Left cardiac atrium (tissue), 4 donors: ENCODE measurements around the gene TM4SF20. TPM values are rescaled to one million over a fixed set of nuclear protein-coding genes. Genes with fewer than 3 reads are reported as not detected.

Experiments
- ATAC-seq, 2 donors: fragments of 200-7000 bp; cut with Tn5 transposase; one replicate each; pipeline ENCODE4 v1.9.1; 2020; ENCODE audit warnings: mild to moderate bottlenecking in 2 of 2, moderate library complexity in 2 of 2
- DNase-seq: peaks from one replicate; pipeline ENCODE4 v3.0.0-alpha.2; 2020
- intact Hi-C, 2 donors: fragments of 100-400 bp; cut with DNase I; formaldehyde crosslinking; loops; one replicate each; pipeline versions ENCODE4 v1.14.1 to v1.15.1; 2022 to 2023
- long read RNA-seq: library from polyadenylated mRNA; unstranded; transcript quantifications from one replicate; pipeline ENCODE4 v2.0.0, GENCODE V29; 2021
- total RNA-seq, 2 donors: library from RNA; stranded (reverse); fragmentation: NEBNext Ultra II Directional; extraction: Animal tissue kit (Norgen Biotek cat#: 25700); gene quantifications; one replicate each; pipeline ENCODE4 v1.2.1, GENCODE V29; 2021
- donor health status: DM: no; HTN: yes; CAD: no.
- donor health status: DM: no; HTN: yes; CAD: no; lungs with severe emphysema.
- donor health status: DM: yes; HTN: yes; CAD: no.
- donor health status: Dilated cardiomyopathy.

The TM4SF20 gene
- total RNA-seq = not detected
- long read RNA-seq = 0 reads

- DNase-seq (no peak), ATAC-seq (no peak)
- intact Hi-C loops = no loop called here
These were observed at the start of gene TM4SF20 for GRCh38 chr2:227379095-227379494. Gene TM4SF20, minus strand, starts transcription at chr2:227379306. Its CDS starts 38 bp downstream, at chr2:227379268.

DNA sequence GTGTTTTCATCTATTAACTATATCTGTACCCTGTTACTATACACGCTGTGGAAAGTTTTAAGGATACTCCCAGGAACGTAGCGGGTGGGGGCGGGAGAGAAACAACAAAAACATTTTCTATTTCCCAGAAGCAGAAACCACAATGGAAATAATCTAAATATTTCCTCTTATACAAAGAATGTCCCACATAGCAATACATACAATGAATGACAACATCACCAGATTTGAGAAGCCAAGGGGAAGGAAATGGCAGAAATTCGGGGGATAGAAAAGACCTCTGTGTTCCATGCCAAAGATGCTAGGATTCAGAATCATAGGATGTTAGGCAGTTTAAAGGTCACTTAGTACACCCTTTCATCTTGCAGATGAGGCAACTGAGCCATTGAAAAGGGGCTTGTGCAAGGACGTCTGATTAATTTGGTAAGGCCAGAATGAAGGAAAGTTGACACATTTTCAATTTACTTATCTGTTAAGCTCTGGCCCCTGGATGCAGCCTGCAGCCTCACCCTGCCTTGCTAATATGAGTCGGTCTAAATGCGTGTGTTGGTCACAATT lies 49.7 kb upstream of the TM4SF20 start:
- intact Hi-C loops = no loop called here

DNA sequence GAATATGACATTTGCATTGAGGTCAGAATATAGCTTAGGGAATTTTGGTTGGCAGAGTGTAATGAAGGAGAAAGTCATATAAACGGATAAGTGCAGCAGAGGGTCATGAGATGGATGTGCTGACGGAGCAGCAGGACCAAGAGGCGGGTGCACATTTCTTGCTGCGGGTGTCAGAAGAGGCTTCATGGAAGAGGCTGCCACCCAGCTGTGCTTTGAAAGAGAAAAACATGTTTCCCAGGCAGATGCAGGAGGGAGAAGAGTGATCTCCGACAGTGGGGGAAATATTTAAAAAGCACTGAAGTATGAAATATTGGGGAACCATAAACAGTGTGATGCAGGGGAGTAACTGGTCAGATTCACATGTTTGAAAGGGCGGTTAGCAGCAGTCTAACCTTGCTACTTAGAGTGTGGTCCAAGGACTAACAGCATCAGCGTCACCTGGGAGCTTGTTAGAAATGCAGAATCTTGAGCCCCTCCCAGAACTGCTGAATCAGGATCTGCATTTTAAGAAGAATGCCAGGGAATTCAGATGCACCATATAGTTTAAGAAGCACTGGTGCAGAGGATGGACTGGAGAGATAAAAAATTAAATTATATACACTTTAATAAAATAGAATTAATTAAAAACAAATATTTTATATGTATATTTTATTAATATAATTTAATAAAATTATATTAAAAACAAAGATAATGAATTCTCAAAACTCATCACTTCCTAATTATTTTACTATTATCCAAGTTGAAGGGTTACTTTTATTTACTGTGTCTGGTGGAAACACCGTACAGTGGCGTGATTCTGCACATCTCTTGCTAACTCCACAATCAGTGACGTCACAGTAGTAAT lies 44.8 kb upstream of the TM4SF20 start:
- ATAC-seq (no peak), DNase-seq (no peak)
- intact Hi-C loops = no loop called here

More for the DNA sequence above, 49.7 kb upstream of the TM4SF20 start:
- DNase-seq (no peak), ATAC-seq (no peak)

DNA sequence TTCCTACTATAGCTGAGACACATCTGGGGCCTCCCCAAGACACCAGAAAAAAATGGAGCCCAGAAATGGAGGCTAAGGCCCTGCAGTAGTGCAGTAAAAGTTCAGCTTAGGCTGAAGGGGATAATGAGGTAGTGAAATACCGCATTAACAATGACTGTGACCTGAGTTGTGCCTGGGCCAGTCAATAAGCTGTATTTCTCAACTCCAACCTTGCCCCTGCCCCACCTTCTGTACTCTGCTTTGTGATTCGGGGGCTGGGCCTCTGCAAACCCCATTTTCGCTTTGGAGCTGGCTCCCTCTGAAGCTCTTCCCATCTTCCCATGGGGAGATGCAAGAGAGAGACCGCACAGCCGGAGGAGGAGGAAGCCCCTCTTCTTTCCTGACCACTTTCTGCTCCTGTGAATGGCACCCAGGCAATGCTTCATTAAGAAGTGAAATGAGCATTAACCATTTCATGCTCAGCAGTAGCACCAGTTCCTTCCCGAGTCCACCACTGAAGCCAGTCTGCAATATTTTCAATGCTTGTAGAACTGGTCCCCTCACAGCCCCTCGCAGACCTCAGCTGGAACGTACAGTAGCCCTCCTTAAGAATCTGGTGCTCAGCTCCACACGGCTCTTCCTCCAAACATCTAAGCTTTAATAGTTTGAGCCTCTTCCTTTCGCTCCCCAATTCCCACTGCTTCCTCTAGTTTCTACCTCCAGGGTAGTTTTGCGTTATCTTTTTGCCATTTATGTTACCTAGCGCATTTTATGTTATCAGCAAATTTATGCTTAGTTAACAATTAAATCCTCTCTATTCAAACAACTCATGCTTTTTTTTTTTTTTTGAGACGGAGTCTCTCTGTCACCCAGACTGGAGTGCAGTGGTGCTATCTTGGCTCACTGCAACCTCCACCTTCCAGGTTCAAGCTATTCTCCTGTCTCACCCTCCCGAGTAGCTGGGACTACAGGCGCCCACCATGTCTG lies 41.3 kb upstream of the TM4SF20 start:
- DNase-seq (no peak), ATAC-seq (no peak)
- intact Hi-C loops = no loop called here

GRCh38 chr2:227416701-227417100 lies 37.6 kb upstream of the TM4SF20 start:
- intact Hi-C loops = no loop called here
- ATAC-seq (no peak), DNase-seq (no peak)

DNA sequence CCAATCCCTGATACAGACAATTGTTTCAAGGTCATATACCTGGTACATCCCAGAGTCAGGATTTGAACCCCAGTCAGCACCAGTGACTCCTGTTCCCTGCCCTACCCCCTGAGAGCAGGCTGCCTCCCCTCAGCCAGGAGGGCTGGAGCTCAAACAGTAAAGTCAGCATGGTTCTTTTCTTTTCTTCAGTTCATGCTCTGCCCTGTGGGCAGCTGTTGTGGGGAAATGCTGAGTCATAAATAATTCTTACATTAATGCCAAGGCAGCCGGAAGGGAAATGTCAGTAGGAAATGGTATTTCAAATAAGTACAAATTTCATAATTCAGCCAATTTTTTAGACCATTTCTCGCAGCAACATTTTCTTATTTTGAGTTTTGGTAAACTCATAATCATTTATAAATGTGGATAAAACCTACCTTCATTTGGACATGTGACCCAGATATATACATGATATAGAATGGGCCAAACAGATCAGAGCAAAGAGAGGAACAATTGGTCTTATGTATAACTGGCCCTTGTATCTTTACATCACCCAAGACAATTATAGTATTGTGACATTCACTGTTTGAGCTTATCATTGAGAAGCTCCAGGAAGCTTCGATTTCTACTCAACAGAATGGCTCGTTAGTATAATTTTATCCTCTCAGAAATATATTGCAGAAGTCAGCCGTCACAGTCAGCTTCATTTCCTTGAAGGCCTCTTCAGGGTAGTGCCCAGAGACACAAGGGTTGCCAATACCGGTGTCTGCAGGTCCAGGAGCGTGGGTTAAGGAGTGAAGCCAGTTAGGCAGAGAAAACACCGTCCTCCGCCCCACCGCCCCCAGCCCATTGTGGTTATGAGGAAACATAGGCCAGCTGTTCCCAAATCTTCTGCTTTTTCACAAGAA lies 36.7 kb upstream of the TM4SF20 start:
- DNase-seq (peak; percentile 59), ATAC-seq (peak; percentile 84 to 94)
- intact Hi-C loops = no loop called here

- DNase-seq (no peak), ATAC-seq (peak; percentile 31 to 35)
- intact Hi-C loops = no loop called here
These were observed 35.7 kb upstream of the TM4SF20 start for GRCh38 chr2:227414846-227415245.

GRCh38 chr2:227413371-227413770 lies 34.3 kb upstream of the TM4SF20 start:
- DNase-seq = no peak
- intact Hi-C loops = no loop called here
- no peak for ATAC-seq

- ATAC-seq (no peak), DNase-seq (no peak)
- intact Hi-C loops = no loop called here
These were observed 33.8 kb upstream of the TM4SF20 start for GRCh38 chr2:227412877-227413276.

DNA sequence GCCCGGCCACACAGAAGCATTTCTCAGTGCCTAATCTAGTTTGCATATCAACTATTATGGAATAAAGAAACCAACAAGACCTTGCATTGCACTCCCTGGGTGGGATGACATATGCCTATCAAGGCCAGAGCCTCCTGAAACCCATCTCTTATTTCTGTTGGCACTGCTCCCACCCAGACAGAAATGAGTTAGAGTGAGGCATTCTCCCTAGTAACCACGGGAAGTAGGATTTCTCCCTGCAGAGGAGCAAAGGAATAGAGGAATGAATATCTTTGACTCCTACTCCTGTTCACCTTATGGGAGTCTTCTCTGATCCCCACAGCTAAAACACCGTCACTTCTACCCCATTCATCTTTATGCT lies 32.9 kb upstream of the TM4SF20 start:
- no peak for DNase-seq
- intact Hi-C loops = no loop called here
- no peak for ATAC-seq

GRCh38 chr2:227411320-227411989 lies 32.3 kb upstream of the TM4SF20 start:
- intact Hi-C loops = no loop called here
- DNase-seq = no peak
- ATAC-seq = no peak

- ATAC-seq (no peak), DNase-seq (no peak)
- intact Hi-C loops = no loop called here
These were observed 31.1 kb upstream of the TM4SF20 start for GRCh38 chr2:227410191-227410590.

- DNase-seq (peak; percentile 73), ATAC-seq (peak in 1 of 2 donors; percentile 58)
- intact Hi-C loops = loop anchor here (2.0 to 10.0 kb wide), 3 partner anchors 67 to 360 kb away; partner anchors contain the start of gene AGFG1 (in 1 of the 2)
These were observed 28.6 kb upstream of the TM4SF20 start for GRCh38 chr2:227407591-227408151.

DNA sequence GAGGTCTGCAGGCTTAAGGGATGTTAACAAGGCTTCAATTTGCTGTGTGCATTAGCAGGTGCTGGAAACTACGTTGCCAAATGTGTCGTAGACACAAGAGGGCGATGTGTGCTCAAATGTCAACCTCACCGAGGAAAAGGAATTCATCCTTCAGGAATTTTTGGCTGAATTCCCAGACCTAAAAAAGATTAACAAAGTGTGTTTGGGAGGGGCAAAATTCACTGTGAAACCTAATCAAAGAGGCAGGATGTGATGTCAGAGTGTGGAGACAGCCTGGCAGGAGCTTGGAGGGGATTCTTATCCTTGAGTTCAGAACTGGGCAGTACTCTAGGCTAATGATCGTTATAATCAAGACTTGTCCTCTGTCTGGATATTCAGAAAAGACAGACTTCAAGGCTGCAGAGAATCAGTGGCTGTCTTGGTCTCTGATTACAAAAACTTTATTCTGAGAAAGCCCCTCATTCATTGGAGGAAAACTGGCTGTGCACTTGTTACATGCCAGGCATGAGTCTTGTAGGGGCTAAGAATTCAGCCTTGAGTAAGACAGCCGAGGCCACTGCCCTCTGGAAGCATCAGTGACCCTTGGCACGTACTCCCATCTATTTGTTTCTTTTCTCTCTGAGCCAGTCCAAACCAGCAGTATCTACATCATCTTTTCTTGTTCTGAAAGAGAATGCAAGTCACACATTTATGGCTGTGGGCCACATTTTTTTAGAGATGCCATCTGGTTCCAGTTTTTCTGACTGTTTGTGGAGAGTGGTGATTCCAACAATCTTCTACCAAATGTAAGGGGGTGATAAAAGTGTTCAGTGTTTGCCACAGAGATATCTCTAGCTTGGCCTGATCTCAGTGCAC lies 27.3 kb upstream of the TM4SF20 start:
- intact Hi-C loops = loop anchor here (2.0 to 10.0 kb wide), 3 partner anchors 68 to 361 kb away; partner anchors contain the start of gene AGFG1 (in 1 of the 2)
- DNase-seq = peak; percentile 54
- ATAC-seq = peak; percentile 88 to 90

GRCh38 chr2:227404585-227405271 lies 25.6 kb upstream of the TM4SF20 start:
- ATAC-seq (no peak), DNase-seq (no peak)
- intact Hi-C loops = loop anchor here (5.0 to 10.0 kb wide), 2 partner anchors 70 to 363 kb away; partner anchors contain the start of gene AGFG1 (in 1 of the 2)

DNA sequence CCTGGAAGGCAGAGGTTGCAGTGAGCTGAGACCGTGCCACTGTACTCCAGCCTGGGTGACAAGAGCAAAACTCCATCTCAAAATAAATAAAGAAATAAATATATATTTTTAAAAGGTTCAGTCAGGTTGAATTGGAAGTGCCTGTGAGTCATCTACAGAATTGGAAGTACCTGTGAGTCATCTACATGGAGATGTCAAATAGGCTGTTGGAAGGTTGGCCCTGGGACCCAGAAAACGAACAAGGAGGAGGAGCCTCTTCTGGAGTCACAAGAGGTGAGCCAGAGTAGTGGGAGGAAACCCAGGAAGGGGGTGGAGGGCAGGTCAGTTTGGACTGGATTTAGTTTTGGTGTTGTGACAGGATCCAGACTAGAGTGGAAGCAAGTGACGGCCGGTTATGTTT lies 23.9 kb upstream of the TM4SF20 start:
- intact Hi-C loops = loop anchor here in 1 of 2 donors (10.0 kb wide), 1 partner anchor 72 kb away; the partner anchor contains the start of gene AGFG1
- DNase-seq = no peak

More for the DNA sequence above, 23.9 kb upstream of the TM4SF20 start:
- ATAC-seq = no peak
